Stimulated activated naive B cell treated with anti-CD40 and anti-IgM and Interleukin-4, amounts not matched to agents 10 μg/mL and 1 μg/mL and 100 μg/mL, for 72 hours (primary cell): ENCODE measurements around the gene KCNN2.

ENCODE experiments used
- ATAC-seq, 2 donors: fragments of 150-1000 bp; cut with Tn5 transposase; replicated peaks; 2 replicates each; pipeline ENCODE4 v1.10.0; 2021; ENCODE audit warnings: moderate library complexity in 1 of 2
- DNase-seq: peaks from one replicate; pipeline ENCODE4 v3.0.0; 2021
- H3K27ac Mint-ChIP-seq: one replicate; pipeline ENCODE4 v1.8.0; 2022; ENCODE audit warnings: mild to moderate bottlenecking, mixed read lengths
- H3K27me3 Mint-ChIP-seq, 2 donors: one replicate each; pipeline ENCODE4 v1.8.0; 2022; ENCODE audit warnings: mixed read lengths in 2 of 2
- H3K36me3 Mint-ChIP-seq, 2 donors: one replicate each; pipeline ENCODE4 v1.8.0; 2022; ENCODE audit warnings: mixed read lengths in 2 of 2, mild to moderate bottlenecking in 1 of 2
- H3K4me1 Mint-ChIP-seq, 2 donors: one replicate each; pipeline ENCODE4 v1.8.0; 2022; ENCODE audit warnings: mixed read lengths in 2 of 2, mild to moderate bottlenecking in 1 of 2
- H3K4me3 Mint-ChIP-seq, 2 donors: one replicate each; pipeline ENCODE4 v1.8.0; 2022; ENCODE audit warnings: mild to moderate bottlenecking in 2 of 2, mixed read lengths in 2 of 2, moderate library complexity in 1 of 2
- H3K9me3 Mint-ChIP-seq, 2 donors: one replicate each; pipeline ENCODE4 v1.8.0; 2022; ENCODE audit warnings: mixed read lengths in 2 of 2, mild to moderate bottlenecking in 1 of 2

The KCNN2 gene

DNA sequence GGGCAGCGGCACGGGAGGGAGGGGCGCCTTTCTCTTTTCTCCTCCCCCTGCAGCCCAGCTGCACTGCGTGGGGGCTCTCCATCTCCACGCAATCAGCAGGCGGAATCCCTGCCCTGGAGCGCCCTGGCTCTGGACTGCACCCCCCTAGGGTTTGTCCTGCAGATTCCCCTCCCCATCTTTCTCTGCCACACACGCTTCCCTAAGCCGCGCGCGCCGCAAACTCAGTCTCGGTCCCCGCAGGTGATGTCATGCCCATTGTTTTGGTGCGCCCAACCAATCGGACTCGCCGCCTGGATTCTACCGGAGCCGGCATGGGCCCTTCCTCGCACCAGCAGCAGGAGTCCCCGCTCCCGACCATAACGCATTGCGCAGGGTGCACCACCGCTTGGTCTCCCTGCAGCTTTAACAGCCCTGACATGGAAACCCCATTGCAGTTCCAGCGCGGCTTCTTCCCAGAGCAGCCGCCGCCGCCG is at the start of gene KCNN2:
KCNN2 (plus strand) TSS at position 347 of the 473 bp plus-strand sequence; CDS start at position 417, 70 bp downstream.
- Mint-ChIP-seq H3K27me3 (peaks cover 41 to 47% of the 10 kb centered on the region in 2 donors), H3K36me3 (peaks cover 4% of the 10 kb centered on the region in 2 donors)

DNA sequence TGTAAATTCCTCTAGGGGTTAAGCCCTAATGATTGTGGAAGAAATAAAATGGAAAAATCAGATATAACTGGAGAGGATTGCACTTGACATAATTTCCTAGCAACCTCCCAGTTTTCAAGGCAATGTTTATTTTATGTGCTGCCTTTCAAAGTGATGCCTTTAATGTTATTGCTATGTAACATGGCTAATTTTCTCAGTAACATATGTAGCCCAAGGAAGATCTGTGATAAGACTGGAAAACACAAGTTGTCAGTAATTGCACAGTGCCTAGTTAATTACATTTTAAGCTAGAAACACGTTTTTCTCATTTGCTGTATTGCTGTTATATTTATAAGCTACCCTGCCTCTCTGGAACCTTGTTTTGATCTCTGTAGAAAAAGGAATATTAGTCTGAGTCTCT is 49.2 kb upstream of the KCNN2 start:
- DNase-seq (no peak), ATAC-seq (no peak)
- Mint-ChIP-seq H3K36me3 (no peaks in the 10 kb centered on the region), H3K4me3 (no peak overlapping the region), H3K27ac (no peak overlapping the region), H3K9me3 (no peaks in the 10 kb centered on the region), H3K4me1 (no peaks in the 10 kb centered on the region), H3K27me3 (no peaks in the 10 kb centered on the region)

More for the DNA sequence above, at the start of gene KCNN2:
- no peak for DNase-seq
- H3K4me3 Mint-ChIP-seq: peak within 1 kb of the TSS; percentile 82 to 83
- peaks cover 6 to 23% of the 10 kb centered on the region in 2 donors for H3K4me1 Mint-ChIP-seq
- H3K27ac Mint-ChIP-seq: peak within 1 kb of the TSS; percentile 83
- peak in 1 of 2 donors; percentile 51 for ATAC-seq
- no peaks in the 10 kb centered on the region for H3K9me3 Mint-ChIP-seq

DNA sequence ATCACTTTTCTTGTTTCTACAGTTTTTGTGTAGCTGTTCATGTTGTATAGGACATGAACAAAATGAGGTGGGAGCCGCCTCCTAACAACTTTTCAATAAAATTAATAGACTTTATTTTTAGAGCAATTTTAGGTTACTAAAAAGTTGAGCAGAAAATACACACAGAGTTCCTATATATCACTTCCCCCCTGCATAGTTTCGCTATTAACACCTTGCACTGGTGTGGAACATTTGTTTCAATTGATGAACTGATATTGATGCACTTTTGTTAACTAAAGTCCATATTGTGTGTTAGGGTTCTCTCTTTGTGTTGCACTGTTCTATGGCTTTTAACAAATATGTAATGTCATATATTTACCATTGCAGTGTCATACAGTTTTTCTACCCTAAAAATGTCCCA is 47.8 kb upstream of the KCNN2 start:
- Mint-ChIP-seq H3K27ac (no peak overlapping the region), H3K36me3 (no peaks in the 10 kb centered on the region), H3K4me3 (no peak overlapping the region), H3K27me3 (no peaks in the 10 kb centered on the region), H3K9me3 (no peaks in the 10 kb centered on the region), H3K4me1 (no peaks in the 10 kb centered on the region)
- no peak for DNase-seq
- ATAC-seq: no peak

DNA sequence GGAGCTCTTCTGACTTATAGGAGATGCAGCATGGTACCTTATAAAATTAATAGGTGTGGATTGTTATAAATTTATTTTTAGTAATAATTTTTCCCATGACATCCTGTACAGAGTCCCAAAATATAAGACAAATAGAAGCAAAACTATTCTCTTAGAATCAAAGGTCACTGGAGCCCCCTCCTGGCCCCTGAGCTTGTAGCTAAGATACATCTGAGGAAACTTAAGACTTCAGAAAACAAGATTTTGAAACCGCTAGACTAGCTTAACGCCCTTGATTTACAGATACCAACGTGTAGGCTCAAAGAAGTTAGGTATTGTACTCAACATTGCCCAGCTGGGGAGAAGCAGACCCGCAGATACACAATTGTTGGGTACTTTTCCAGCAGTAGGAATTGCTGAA is 45.7 kb upstream of the KCNN2 start:
- ATAC-seq (no peak), DNase-seq (no peak)
- no peaks in the 10 kb centered on the region for H3K4me1 Mint-ChIP-seq
- H3K9me3 Mint-ChIP-seq: no peaks in the 10 kb centered on the region
- no peak overlapping the region for H3K4me3 Mint-ChIP-seq
- H3K27me3 Mint-ChIP-seq: no peaks in the 10 kb centered on the region
- no peak overlapping the region for H3K27ac Mint-ChIP-seq
- no peaks in the 10 kb centered on the region for H3K36me3 Mint-ChIP-seq

DNA sequence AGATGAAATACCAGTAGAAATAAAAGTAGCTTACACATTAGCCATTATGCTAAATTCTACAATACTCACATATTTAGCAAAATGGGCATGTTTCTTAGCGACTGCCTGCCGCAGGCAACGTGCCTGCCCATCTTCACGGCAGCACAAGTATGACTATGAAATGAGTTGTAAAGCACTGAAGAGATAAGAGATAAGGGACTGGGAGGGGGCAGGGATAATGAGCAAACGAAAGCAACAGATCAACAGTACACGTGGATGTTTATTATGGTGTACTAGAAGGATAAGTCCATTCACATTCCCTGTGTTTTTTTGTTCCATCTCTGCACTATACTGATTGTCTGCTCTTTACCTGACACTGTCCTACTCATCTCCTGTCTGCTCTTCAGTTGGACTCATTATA is 44.1 kb upstream of the KCNN2 start:
- H3K36me3 Mint-ChIP-seq: no peaks in the 10 kb centered on the region
- no peak overlapping the region for H3K4me3 Mint-ChIP-seq
- DNase-seq: no peak
- H3K4me1 Mint-ChIP-seq: no peaks in the 10 kb centered on the region
- no peaks in the 10 kb centered on the region for H3K27me3 Mint-ChIP-seq
- ATAC-seq: no peak
- no peak overlapping the region for H3K27ac Mint-ChIP-seq
- no peaks in the 10 kb centered on the region for H3K9me3 Mint-ChIP-seq

DNA sequence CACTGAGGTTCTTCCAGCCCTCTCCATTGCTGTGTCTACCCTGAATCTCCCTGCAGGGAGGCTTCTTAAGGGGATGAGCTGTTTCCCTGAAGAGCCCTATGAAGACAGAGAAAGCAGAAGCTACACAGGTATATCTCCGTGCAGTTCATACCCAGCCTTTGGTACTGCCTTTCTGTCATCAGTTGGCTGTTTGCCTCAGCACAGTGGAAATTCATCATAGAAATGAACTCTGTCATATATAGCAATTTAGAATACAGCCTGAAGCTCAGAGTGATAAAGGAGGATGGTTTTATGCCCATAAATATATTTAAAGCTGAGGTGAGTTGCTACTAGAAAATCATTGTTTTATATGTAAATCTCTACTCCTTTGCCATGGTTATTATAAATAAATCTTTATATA is 42.6 kb upstream of the KCNN2 start:
- no peaks in the 10 kb centered on the region for H3K36me3 Mint-ChIP-seq
- DNase-seq: no peak
- no peaks in the 10 kb centered on the region for H3K4me1 Mint-ChIP-seq
- no peaks in the 10 kb centered on the region for H3K27me3 Mint-ChIP-seq
- no peaks in the 10 kb centered on the region for H3K9me3 Mint-ChIP-seq
- no peak overlapping the region for H3K27ac Mint-ChIP-seq
- no peak overlapping the region for H3K4me3 Mint-ChIP-seq
- ATAC-seq: no peak

DNA sequence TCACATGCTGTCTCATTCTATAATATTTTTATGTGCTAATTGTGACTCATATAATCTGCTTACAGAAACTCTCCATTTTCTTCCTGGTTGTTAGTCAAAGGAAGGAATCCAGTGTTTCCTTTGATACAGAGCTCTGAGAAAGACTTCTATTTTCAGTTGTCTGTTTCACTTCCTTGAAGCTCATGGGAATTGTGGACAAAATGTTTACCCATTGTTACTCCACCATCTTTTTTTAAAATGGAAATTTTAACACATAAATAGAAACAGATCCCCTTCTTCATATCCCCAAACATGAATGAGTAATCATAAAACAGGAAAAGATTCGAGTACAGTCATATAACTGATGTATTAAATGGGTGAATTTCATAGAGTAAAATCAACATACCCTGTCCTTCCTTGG is 42.0 kb upstream of the KCNN2 start:
- Mint-ChIP-seq H3K4me3 (no peak overlapping the region), H3K4me1 (no peaks in the 10 kb centered on the region), H3K27ac (no peak overlapping the region), H3K9me3 (peaks cover 0 to under 1% of the 10 kb centered on the region in 2 donors), H3K27me3 (no peaks in the 10 kb centered on the region), H3K36me3 (no peaks in the 10 kb centered on the region)
- DNase-seq: no peak
- no peak for ATAC-seq

DNA sequence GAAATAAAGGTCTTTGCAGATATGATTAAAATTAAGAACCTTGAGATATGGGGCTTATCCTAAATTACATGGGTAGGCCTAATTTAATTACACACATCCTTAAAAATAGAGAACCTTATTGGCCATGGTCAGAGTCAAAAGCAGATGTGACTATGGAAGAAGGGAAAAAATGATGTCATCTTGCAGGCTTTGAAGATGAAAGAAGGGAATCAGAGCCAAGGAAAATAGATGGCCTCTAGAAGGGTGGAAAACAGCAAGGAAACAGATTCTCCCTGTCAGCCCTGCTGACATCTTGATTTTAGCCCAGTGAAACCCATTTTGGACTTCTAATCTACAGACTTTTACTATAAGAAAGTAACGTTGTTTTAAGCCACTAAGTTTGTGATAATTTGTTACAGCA is 37.6 kb upstream of the KCNN2 start:
- Mint-ChIP-seq H3K27me3 (peaks cover 0 to 6% of the 10 kb centered on the region in 2 donors), H3K4me3 (no peak overlapping the region), H3K9me3 (peaks cover 0 to 6% of the 10 kb centered on the region in 2 donors), H3K4me1 (no peaks in the 10 kb centered on the region), H3K27ac (no peak overlapping the region), H3K36me3 (no peaks in the 10 kb centered on the region)
- DNase-seq (no peak), ATAC-seq (no peak)

DNA sequence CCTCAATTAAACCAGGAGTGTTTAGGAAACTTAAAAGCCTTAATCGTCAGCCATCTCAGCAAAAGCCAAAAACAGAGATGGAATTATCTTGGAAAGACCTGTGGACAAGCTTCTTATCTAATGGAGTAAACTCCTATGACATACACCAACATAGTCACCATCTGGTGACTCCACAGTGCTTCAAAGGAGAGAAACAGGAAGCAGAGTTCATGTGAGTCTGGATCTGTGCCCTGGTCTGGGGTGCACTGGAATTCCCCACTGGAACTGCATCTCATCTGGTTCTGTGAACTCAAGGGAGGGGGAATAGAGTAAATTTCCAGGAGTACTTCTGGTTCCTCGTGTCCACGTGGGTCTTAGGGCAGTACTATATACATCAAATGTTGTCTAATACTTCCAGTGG is 36.3 kb upstream of the KCNN2 start:
- no peaks in the 10 kb centered on the region for H3K4me1 Mint-ChIP-seq
- no peak overlapping the region for H3K4me3 Mint-ChIP-seq
- DNase-seq (no peak), ATAC-seq (no peak)
- H3K36me3 Mint-ChIP-seq: no peaks in the 10 kb centered on the region
- no peak overlapping the region for H3K27ac Mint-ChIP-seq
- H3K27me3 Mint-ChIP-seq: peaks cover 0 to 6% of the 10 kb centered on the region in 2 donors
- H3K9me3 Mint-ChIP-seq: peaks cover 0 to 6% of the 10 kb centered on the region in 2 donors

DNA sequence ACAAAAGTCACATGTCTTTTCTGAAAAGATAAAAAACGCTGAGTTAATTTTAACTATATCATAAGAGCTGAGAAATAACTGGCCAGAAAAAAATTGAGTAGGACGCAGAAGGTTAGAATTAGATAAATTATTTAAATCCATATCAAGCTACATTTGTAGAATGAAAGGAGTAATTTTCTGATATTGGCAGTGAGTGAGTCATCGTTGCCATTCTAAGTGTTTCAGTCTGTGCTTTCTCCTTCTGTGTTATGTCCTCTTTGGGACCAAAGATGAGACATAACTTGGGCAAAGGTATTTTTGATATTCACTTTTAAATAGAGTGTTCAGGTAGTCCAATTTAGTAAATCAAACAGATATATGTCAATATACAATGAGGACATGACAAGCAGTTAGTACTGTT is 34.4 kb upstream of the KCNN2 start:
- Mint-ChIP-seq H3K36me3 (no peaks in the 10 kb centered on the region), H3K27me3 (peaks cover 0 to 6% of the 10 kb centered on the region in 2 donors), H3K4me3 (no peak overlapping the region), H3K9me3 (peaks cover 0 to 6% of the 10 kb centered on the region in 2 donors), H3K27ac (no peak overlapping the region), H3K4me1 (no peaks in the 10 kb centered on the region)
- DNase-seq: no peak
- ATAC-seq: no peak

DNA sequence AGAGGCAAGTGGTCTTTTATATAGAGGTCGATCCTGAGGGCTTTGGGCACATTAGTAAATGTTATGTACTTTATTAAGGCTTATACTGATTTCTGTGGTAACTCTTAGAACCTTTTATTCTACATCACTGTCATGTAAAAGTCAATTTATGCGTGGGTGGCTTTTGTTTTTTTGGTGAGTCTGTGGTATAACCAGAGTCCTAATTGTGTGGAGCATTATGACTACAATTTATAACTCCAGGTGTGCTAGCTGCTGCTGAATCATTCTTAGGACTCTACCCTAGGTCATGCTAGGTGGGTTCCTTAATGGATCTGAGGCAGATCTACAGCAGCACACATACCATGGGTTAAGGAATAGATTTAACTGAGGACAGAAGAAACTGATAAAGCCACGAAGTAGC is 33.9 kb upstream of the KCNN2 start:
- no peak for DNase-seq

DNA sequence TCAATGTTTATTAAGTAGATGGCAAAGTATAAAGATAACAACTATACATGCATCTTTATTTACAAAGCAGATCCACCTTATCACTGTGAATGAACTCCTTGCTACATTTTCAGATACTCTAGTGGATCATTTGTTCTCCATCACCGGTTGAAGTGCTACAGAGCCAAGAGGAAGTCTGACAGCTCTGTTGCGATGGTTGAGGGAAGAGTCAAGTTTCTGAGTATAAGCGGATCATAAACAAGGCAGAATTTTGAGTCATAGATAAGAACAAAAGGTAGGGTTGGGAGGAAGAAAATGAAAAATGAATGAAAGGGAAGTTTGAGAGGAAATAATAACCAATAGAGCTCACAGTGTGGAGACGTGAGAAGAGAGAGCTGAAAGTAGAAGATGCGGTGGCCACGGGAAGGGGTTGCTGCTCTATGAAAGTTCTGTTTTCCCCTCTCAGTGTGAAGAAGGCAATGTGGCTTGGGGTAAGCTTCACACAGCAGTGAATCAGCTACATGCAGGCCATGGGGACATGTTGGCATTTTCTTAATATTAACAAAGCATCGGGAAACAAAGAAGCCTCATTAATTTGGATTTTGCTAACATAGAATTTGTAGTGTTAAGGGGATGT is 30.8 kb upstream of the KCNN2 start:
- Mint-ChIP-seq H3K4me1 (no peaks in the 10 kb centered on the region), H3K4me3 (no peak overlapping the region), H3K36me3 (no peaks in the 10 kb centered on the region), H3K27ac (no peak overlapping the region), H3K27me3 (peaks cover 0 to 3% of the 10 kb centered on the region in 2 donors), H3K9me3 (peaks cover 0 to 2% of the 10 kb centered on the region in 2 donors)
- DNase-seq (no peak), ATAC-seq (no peak)

More for the DNA sequence above, 33.9 kb upstream of the KCNN2 start:
- Mint-ChIP-seq H3K36me3 (no peaks in the 10 kb centered on the region), H3K4me1 (no peaks in the 10 kb centered on the region), H3K4me3 (no peak overlapping the region), H3K27me3 (peaks cover 0 to 6% of the 10 kb centered on the region in 2 donors), H3K9me3 (peaks cover 0 to 6% of the 10 kb centered on the region in 2 donors), H3K27ac (no peak overlapping the region)
- ATAC-seq: no peak

DNA sequence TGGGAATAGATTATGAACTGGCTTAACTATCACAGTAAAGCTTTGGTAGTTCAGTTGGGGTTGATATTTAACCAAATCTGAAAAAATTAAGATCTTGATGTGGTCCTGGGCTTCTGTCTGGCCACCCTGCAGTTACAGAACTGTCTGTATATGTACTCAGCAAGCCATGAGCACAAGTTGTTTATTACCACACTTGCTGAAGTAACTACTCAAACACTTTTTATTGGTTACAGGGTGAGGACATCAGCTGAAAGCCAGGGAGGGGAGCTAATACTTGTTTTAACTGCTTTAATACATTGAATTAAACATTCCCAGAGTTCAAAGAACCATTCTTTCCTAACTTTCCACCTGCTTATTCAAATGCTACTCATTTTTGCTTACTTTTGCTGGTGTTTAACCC is 29.4 kb upstream of the KCNN2 start:
- H3K4me3 Mint-ChIP-seq: no peak overlapping the region
- H3K36me3 Mint-ChIP-seq: no peaks in the 10 kb centered on the region
- H3K9me3 Mint-ChIP-seq: no peaks in the 10 kb centered on the region

DNA sequence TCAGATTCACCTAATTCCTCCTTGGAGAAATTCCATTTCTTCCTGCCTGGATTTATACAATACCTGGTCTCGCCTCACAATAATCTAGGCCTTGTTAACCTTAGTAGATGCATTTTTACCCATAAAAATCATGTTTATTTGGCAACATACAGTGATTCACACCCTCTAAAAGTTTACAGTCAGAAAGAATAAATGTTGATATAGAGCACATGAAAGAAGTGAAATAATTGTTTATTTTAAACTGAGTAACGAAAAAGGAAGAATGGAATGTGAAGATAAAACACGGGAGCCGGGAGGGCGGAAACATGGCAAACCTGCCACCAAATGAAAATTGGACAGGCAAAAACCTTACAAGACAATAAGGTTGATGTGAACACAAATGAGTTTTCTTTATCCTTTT is 28.9 kb upstream of the KCNN2 start:
- Mint-ChIP-seq H3K36me3 (no peaks in the 10 kb centered on the region), H3K9me3 (no peaks in the 10 kb centered on the region), H3K27me3 (no peaks in the 10 kb centered on the region), H3K27ac (no peak overlapping the region), H3K4me3 (no peak overlapping the region), H3K4me1 (no peaks in the 10 kb centered on the region)
- DNase-seq (no peak), ATAC-seq (no peak)

More for the DNA sequence above, 29.4 kb upstream of the KCNN2 start:
- Mint-ChIP-seq H3K27me3 (no peaks in the 10 kb centered on the region), H3K4me1 (no peaks in the 10 kb centered on the region), H3K27ac (no peak overlapping the region)
- DNase-seq: no peak
- ATAC-seq: no peak

DNA sequence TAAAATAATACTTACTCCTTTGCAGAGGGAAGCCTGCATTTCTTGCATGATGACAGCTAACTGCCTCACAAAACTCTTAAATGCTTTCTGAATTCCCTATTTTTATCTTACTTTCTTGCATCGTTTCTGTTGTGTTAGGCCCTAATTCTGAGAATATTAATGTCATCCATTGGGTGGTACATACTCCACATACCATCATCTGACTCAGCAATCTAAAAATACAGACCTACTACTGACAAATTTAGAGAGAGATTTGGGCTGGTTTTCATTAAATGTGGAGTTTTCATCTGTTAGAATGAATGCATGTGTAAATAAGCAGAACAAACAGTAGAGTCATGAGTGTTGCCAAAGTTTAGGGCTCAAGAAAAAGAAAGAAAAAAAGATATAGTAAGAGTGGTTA is 26.5 kb upstream of the KCNN2 start:
- Mint-ChIP-seq H3K4me3 (no peak overlapping the region), H3K27ac (no peak overlapping the region), H3K4me1 (no peaks in the 10 kb centered on the region), H3K9me3 (peaks cover 0 to 2% of the 10 kb centered on the region in 2 donors), H3K36me3 (no peaks in the 10 kb centered on the region), H3K27me3 (no peaks in the 10 kb centered on the region)
- DNase-seq (no peak), ATAC-seq (no peak)
